Neutrophil (primary cell): ENCODE data around the gene RBM3.
"Not testable (repeated sequence)": the region's sequence is repeated elsewhere in the genome, so short reads cannot be mapped to it uniquely, and the experiment has no call there.

ENCODE experiments used
- H3K27ac ChIP-seq: fragments of 200-600 bp; sonication (generic); 2 replicates; pipeline ENCODE4 v1.5.1; 2016; ENCODE audit warnings: mild to moderate bottlenecking, moderate library complexity
- H3K27me3 ChIP-seq: fragments of 200-600 bp; sonication (generic); 2 replicates; pipeline ENCODE4 v1.6.0; 2016; ENCODE audit warnings: mild to moderate bottlenecking
- H3K36me3 ChIP-seq: fragments of 200-600 bp; sonication (generic); 2 replicates; pipeline ENCODE4 v1.5.1; 2017
- H3K4me1 ChIP-seq, 2 experiments: fragments of 200-600 bp in 1 of 2; sonication (generic) in 1 of 2; 1 replicate in 1 of 2; 2 replicates in 1 of 2; pipeline versions ENCODE4 v1.5.1 to v1.6.1; 2013 to 2016; ENCODE audit warnings: low read depth in 1 of 2, low read length in 1 of 2, mild to moderate bottlenecking in 1 of 2, moderate library complexity in 1 of 2; ENCODE audit not compliant: control insufficient read depth in 1 of 2, insufficient read depth in 1 of 2
- H3K4me3 ChIP-seq, 2 experiments: fragments of 200-600 bp in 1 of 2; sonication (generic) in 1 of 2; 1 replicate in 1 of 2; 2 replicates in 1 of 2; pipeline ENCODE4 v1.5.1; 2013 to 2016; ENCODE audit warnings: low read depth in 1 of 2, low read length in 1 of 2, mild to moderate bottlenecking in 1 of 2, moderate library complexity in 1 of 2
- H3K9me3 ChIP-seq: fragments of 200-600 bp; sonication (generic); 2 replicates; pipeline ENCODE4 v1.5.1; 2016
- CTCF ChIP-seq: fragments of 200-600 bp; sonication (generic); IDR thresholded peaks from 2 replicates; pipeline ENCODE4 v1.5.1; 2016; ENCODE audit warnings: antibody characterized with exemption

Gene RBM3

GRCh38 chrX:48548871-48549270 is 25.4 kb upstream of the RBM3 start:
- Histone ChIP-seq H3K4me1 (no peaks in the 10 kb centered on the region), H3K36me3 (peaks cover 43% of the 10 kb centered on the region), H3K4me3 (no peak overlapping the region), H3K27ac (no peak overlapping the region), H3K27me3 (no peaks in the 10 kb centered on the region), H3K9me3 (no peaks in the 10 kb centered on the region)
- TF ChIP-seq CTCF = no peak

- not testable (repeated sequence) for H3K4me3 ChIP-seq, H3K27me3 ChIP-seq, H3K4me1 ChIP-seq, H3K27ac ChIP-seq, H3K9me3 ChIP-seq
- H3K36me3 ChIP-seq = peaks cover 42% of the 10 kb centered on the region
Observed at GRCh38 chrX:48555731-48556325, 18.5 kb upstream of the RBM3 start.

DNA sequence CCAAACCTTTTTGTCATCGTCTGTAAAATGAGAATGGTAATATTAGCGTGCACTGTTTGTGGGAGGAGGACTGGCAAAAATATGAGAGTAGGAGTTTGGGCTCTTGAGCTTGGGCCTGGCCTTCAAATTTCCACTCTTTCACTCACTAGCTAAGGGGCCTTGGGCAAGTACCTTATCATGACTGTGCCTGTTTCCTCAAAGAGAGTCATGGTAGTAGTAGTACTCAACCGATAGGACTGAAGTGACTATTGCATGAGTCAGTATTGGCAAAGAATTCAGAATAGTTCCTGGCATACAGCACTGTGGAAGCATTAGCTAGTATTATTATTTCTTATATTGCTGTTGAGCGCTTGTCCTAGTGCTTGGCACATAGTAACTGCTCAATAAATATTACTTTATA is 16.0 kb upstream of the RBM3 start:
- Histone ChIP-seq H3K4me1 (no peaks in the 10 kb centered on the region), H3K36me3 (peaks cover 56% of the 10 kb centered on the region), H3K27me3 (no peaks in the 10 kb centered on the region), H3K27ac (no peak overlapping the region), H3K9me3 (no peaks in the 10 kb centered on the region), H3K4me3 (no peak overlapping the region)
- TF ChIP-seq CTCF = no peak

- H3K36me3 ChIP-seq = peaks cover 62% of the 10 kb centered on the region
- no peak overlapping the region for H3K27ac ChIP-seq
- H3K27me3 ChIP-seq = no peaks in the 10 kb centered on the region
- no peak overlapping the region for H3K4me3 ChIP-seq
- no peaks in the 10 kb centered on the region for H3K9me3 ChIP-seq
- H3K4me1 ChIP-seq = no peaks in the 10 kb centered on the region
- TF ChIP-seq CTCF = no peak
Observed at GRCh38 chrX:48559636-48560035, 14.6 kb upstream of the RBM3 start.

GRCh38 chrX:48560056-48560455 is 14.2 kb upstream of the RBM3 start:
- TF ChIP-seq CTCF = no peak
- H3K27me3 ChIP-seq = no peaks in the 10 kb centered on the region
- H3K9me3 ChIP-seq = no peaks in the 10 kb centered on the region
- no peaks in the 10 kb centered on the region for H3K4me1 ChIP-seq
- peaks cover 58% of the 10 kb centered on the region for H3K36me3 ChIP-seq
- H3K27ac ChIP-seq = no peak overlapping the region
- H3K4me3 ChIP-seq = no peak overlapping the region

GRCh38 chrX:48560681-48561080 is 13.6 kb upstream of the RBM3 start:
- peaks cover 52% of the 10 kb centered on the region for H3K36me3 ChIP-seq
- H3K27me3 ChIP-seq = no peaks in the 10 kb centered on the region
- H3K9me3 ChIP-seq = no peaks in the 10 kb centered on the region
- H3K4me1 ChIP-seq = no peaks in the 10 kb centered on the region
- H3K4me3 ChIP-seq = no peak overlapping the region
- TF ChIP-seq CTCF = no peak
- H3K27ac ChIP-seq = no peak overlapping the region
